GM12878 (cell line): ENCODE measurements around the gene EXOC3L1. TPM values are rescaled to one million over a fixed set of nuclear protein-coding genes. Genes with fewer than 3 reads are reported as not detected.

Source experiments
- ATF7 ChIP-seq: fragments of 450-650 bp; IDR thresholded peaks from 2 replicates; pipeline ENCODE4 v1.6.1; 2016; ENCODE audit warnings: low read depth, mild to moderate bottlenecking
- CHD2 ChIP-seq: IDR thresholded peaks from 2 replicates; pipeline ENCODE4 v1.6.1; 2011; ENCODE audit warnings: low read depth, low read length, improper control_type of control experiment, borderline replicate concordance
- FOS ChIP-seq: IDR thresholded peaks from 3 replicates; pipeline ENCODE4 v1.6.1; 2011; ENCODE audit warnings: borderline replicate concordance; ENCODE audit not compliant: insufficient read length; ENCODE audit errors: extremely low read depth
- HDAC2 ChIP-seq: fragments of 200-600 bp; sonication (generic); IDR thresholded peaks from 2 replicates; pipeline ENCODE4 v1.6.1; 2017
- JUNB ChIP-seq: IDR thresholded peaks from 2 replicates; pipeline ENCODE4 v1.6.1; 2016; ENCODE audit warnings: antibody characterized with exemption, mild to moderate bottlenecking
- NFYA ChIP-seq: IDR thresholded peaks from 2 replicates; pipeline ENCODE4 v1.6.1; 2011; ENCODE audit warnings: low read depth, mild to moderate bottlenecking, low read length, improper control_type of control experiment, borderline replicate concordance
- PML ChIP-seq: IDR thresholded peaks from 2 replicates; pipeline ENCODE4 v1.6.1; 2012; ENCODE audit warnings: low read length, inconsistent platforms
- SKIL ChIP-seq: fragments of 450-650 bp; IDR thresholded peaks from 2 replicates; pipeline ENCODE4 v1.6.1; 2017; ENCODE audit warnings: mild to moderate bottlenecking, low read depth, inconsistent platforms; ENCODE audit not compliant: poor library complexity, severe bottlenecking
- SREBF1 ChIP-seq: IDR thresholded peaks from 2 replicates; pipeline ENCODE4 v1.6.1; 2012; ENCODE audit warnings: mild to moderate bottlenecking, low read length
- polyA plus RNA-seq, 11 experiments: library from polyadenylated mRNA; depleted of rRNA in 4 of 11; unstranded in 6 of 11; stranded (reverse) in 5 of 11; fragments of >200 nt; fragmentation: Nextera tagmentation in 4 of 11; fragmentation: Illumina TruSeq in 1 of 11; extraction: Ambion mirVana in 4 of 11; extraction: Trizol in 1 of 11; gene quantifications; 1 replicate in 1 of 11; 2 replicates in 10 of 11; pipeline versions ENCODE4 v1.2.1 to v1.2.3, GENCODE V29; 2011 to 2016; ENCODE audit warnings: inconsistent platforms in 2 of 11, missing spikeins in 2 of 11, low read depth in 1 of 11
- total RNA-seq, 4 experiments: library from RNA; depleted of rRNA in 3 of 4; stranded (reverse); fragments of >200 nt in 3 of 4; fragmentation: Illumina TruSeq in 1 of 4; extraction: Trizol in 1 of 4; gene quantifications; 2 replicates each; pipeline versions ENCODE4 v1.2.1 to v1.2.3, GENCODE V29; 2013 to 2021

Gene EXOC3L1
- total and polyA plus RNA-seq, 10 of the 15 experiments (the other 5 are each of a cell fraction or from before 2014, with no cell fraction given) = 0.07 to 0.42 TPM; not detected in 8

GRCh38 chr16:67161595-67162058 is 28.3 kb downstream of the EXOC3L1 start (continued):
- no peak for TF ChIP-seq SKIL
- no peak for TF ChIP-seq CHD2
- TF ChIP-seq PML = no peak
- TF ChIP-seq SREBF1 = no peak
- no peak for TF ChIP-seq ATF7
- no peak for TF ChIP-seq JUNB
- TF ChIP-seq FOS = no peak
- no peak for TF ChIP-seq HDAC2
- TF ChIP-seq NFYA = no peak
